SU-DHL-6 (cell line): ENCODE results near the gene SYNRG.
A peak's percentile ranks its signal among the peaks of the same experiment; 100 is the strongest.

ENCODE experiments used
- H2AFZ ChIP-seq: fragments of 200-600 bp; sonication (generic); 2 replicates; pipeline ENCODE4 v1.6.1; 2014; ENCODE audit warnings: low read depth, mild to moderate bottlenecking, moderate library complexity, mixed read lengths, antibody characterized with exemption, low read length; ENCODE audit not compliant: severe bottlenecking
- H3F3A ChIP-seq: fragments of 200-600 bp; shearing (Covaris generic); 2 replicates; pipeline ENCODE4 v1.6.0; 2016; ENCODE audit warnings: antibody characterized with exemption, mild to moderate bottlenecking; ENCODE audit not compliant: insufficient read depth
- H3K27ac ChIP-seq: fragments of 200-600 bp; sonication (generic); 2 replicates; pipeline ENCODE4 v1.5.1; 2016; ENCODE audit warnings: low read depth, mild to moderate bottlenecking, low read length, moderate library complexity, mixed read lengths
- H3K27me3 ChIP-seq: fragments of 200-600 bp; sonication (generic), shearing (Covaris generic); 2 replicates; pipeline ENCODE4 v1.6.0; 2014; ENCODE audit warnings: mild to moderate bottlenecking, low read length
- H3K36me3 ChIP-seq: fragments of 200-600 bp; sonication (generic); 2 replicates; pipeline ENCODE4 v1.6.1; 2014; ENCODE audit warnings: mild to moderate bottlenecking, low read length, mixed read lengths
- H3K4me2 ChIP-seq: fragments of 300-600, 200-600 bp; shearing (Covaris generic), sonication (generic); 2 replicates; pipeline ENCODE4 v1.6.0; 2014; ENCODE audit warnings: low read length, low read depth, mild to moderate bottlenecking; ENCODE audit not compliant: poor library complexity, severe bottlenecking
- H3K4me3 ChIP-seq: fragments of 200-600 bp; sonication (generic); 2 replicates; pipeline ENCODE4 v1.5.1; 2014; ENCODE audit warnings: antibody characterized with exemption, low read length, mild to moderate bottlenecking, mixed read lengths; ENCODE audit not compliant: insufficient read depth, poor library complexity, severe bottlenecking
- H3K79me2 ChIP-seq: fragments of 200-600 bp; sonication (generic); 2 replicates; pipeline ENCODE4 v1.6.1; 2014; ENCODE audit warnings: mild to moderate bottlenecking, low read length, moderate library complexity; ENCODE audit not compliant: insufficient read depth
- H3K9ac ChIP-seq: fragments of 200-600 bp; sonication (generic); 2 replicates; pipeline ENCODE4 v1.7.0; 2014; ENCODE audit warnings: mild to moderate bottlenecking, low read length
- H3K9me2 ChIP-seq: fragments of 200-600 bp; sonication (generic); replicated peaks from 2 replicates; pipeline ENCODE4 v1.6.1; 2014; ENCODE audit warnings: low read length; ENCODE audit not compliant: insufficient read depth
- H3K9me3 ChIP-seq: fragments of 200-600 bp; sonication (generic); 2 replicates; pipeline ENCODE4 v1.6.1; 2014; ENCODE audit warnings: low read length, mixed read lengths; ENCODE audit not compliant: insufficient read depth
- H4K20me1 ChIP-seq: fragments of 200-600 bp; sonication (generic); 2 replicates; pipeline ENCODE4 v1.6.1; 2014; ENCODE audit warnings: low read depth, mild to moderate bottlenecking, antibody characterized with exemption, low read length, moderate library complexity, mixed read lengths
- CTCF ChIP-seq: fragments of 200-600 bp; sonication (generic); IDR thresholded peaks from one replicate; pipeline ENCODE4 v1.5.1; 2017; ENCODE audit warnings: antibody characterized with exemption, mild to moderate bottlenecking, low read length, moderate library complexity; ENCODE audit not compliant: insufficient read depth, poor library complexity, severe bottlenecking
- EZH2phosphoT487 ChIP-seq: fragments of 200-600 bp; sonication (generic), shearing (Covaris generic); conservative IDR thresholded peaks from 2 replicates; pipeline ENCODE4 v1.6.1; 2018; ENCODE audit warnings: mild to moderate bottlenecking, antibody characterized with exemption, low read length, moderate library complexity, mixed read lengths

The SYNRG gene

GRCh38 chr17:37492167-37492566 is 117.1 kb downstream of the SYNRG start:
- TF ChIP-seq EZH2phosphoT487 = no peak
- no peak for TF ChIP-seq CTCF
- Histone ChIP-seq H3F3A (peaks cover 11% of the 10 kb centered on the region), H3K79me2 (peaks cover 67% of the 10 kb centered on the region), H4K20me1 (peaks cover 3% of the 10 kb centered on the region; the same call in 1 of the 2 replicates), H3K4me3 (no peak overlapping the region), H3K9ac (peak overlapping the region; percentile 54; the same call in 1 of the 2 replicates), H3K27ac (no peak overlapping the region), H3K4me2 (peak overlapping the region; percentile 83), H3K9me2 (no peaks in the 10 kb centered on the region), H3K27me3 (no peaks in the 10 kb centered on the region), H2AFZ (no peak overlapping the region), H3K9me3 (no peaks in the 10 kb centered on the region), H3K36me3 (no peaks in the 10 kb centered on the region)

DNA sequence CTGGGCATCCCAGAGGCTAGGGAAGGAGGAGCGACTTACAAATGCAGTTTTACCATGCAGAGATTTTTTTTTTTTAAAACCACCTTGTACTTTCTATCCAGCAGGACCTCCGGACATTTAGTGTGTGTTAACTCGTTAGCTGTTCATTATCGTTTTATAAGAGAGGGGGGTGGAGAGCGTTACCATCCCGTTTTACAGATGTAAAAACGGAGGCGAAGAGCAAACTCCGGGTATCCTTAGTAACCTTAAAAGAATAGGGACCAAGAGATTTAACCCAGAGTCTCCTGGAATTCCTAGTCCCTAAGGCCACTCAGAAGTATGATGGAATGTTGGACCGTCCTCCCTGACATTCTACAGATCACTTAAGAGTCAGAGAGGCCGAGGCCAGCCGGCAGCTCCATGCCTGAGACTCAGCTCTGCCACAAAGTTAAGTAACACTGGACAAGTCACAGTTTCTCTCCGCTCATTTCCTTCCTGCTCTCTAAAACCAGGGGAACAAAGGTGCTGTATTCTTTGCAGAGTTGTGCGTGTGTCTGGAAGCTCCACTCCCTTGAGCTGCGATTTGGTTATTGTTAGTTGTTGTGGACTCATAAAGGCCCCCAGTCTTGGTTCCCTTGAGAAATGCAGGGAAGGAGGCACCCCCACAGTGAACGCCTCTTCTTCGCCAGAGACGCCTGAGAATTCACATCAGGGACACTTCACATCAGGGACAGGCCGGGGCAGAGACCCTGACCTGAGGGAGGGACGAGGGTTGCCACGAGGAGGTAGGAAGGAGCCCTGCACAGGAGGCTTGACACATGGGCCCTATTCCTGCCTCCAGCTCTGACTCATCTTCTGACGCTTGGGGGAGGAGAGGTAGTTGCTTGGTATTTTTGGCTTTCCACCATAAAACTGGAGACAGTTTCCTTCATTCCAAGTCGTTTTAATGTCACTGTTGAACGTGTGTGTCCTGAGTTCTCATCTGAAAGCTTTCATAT is 118.3 kb downstream of the SYNRG start:
- Histone ChIP-seq H4K20me1 (peaks cover 3% of the 10 kb centered on the region; the same call in 1 of the 2 replicates), H3K4me3 (peak overlapping the region; percentile 60), H3K4me2 (peak overlapping the region; percentile 83), H3K9me3 (no peaks in the 10 kb centered on the region), H3K9me2 (no peaks in the 10 kb centered on the region), H3K27ac (peak overlapping the region; percentile 38), H3K9ac (peak overlapping the region; percentile 54), H3K79me2 (peaks cover 56% of the 10 kb centered on the region), H3F3A (peaks cover 22% of the 10 kb centered on the region), H2AFZ (no peak overlapping the region), H3K27me3 (no peaks in the 10 kb centered on the region), H3K36me3 (no peaks in the 10 kb centered on the region)
- no peak for TF ChIP-seq CTCF
- no peak for TF ChIP-seq EZH2phosphoT487

- Histone ChIP-seq H3K27ac (peak overlapping the region; percentile 38), H4K20me1 (peaks cover 3% of the 10 kb centered on the region; the same call in 1 of the 2 replicates), H3K4me2 (peak overlapping the region; percentile 83), H3K9me3 (no peaks in the 10 kb centered on the region), H2AFZ (no peak overlapping the region), H3K9ac (peak overlapping the region; percentile 54), H3K4me3 (peak overlapping the region; percentile 60), H3K79me2 (peaks cover 48% of the 10 kb centered on the region), H3K27me3 (no peaks in the 10 kb centered on the region), H3F3A (peaks cover 24% of the 10 kb centered on the region), H3K36me3 (no peaks in the 10 kb centered on the region), H3K9me2 (no peaks in the 10 kb centered on the region)
- TF ChIP-seq CTCF = peak; percentile 26
- no peak for TF ChIP-seq EZH2phosphoT487
These were observed 119.1 kb downstream of the SYNRG start for GRCh38 chr17:37490022-37490587.
